H9 (cell line): Measurements from ENCODE around the gene TRABD. TPM values are rescaled to one million over a fixed set of nuclear protein-coding genes. Genes with fewer than 3 reads are reported as not detected.

Experiments
- DNase-seq: peaks from one replicate; pipeline ENCODE4 v3.0.0-alpha.2; 2017
- H2AFZ ChIP-seq: one replicate; pipeline ENCODE4 v1.6.1; 2013; ENCODE audit warnings: mild to moderate bottlenecking, low read length, control low read depth, moderate library complexity
- H2AK5ac ChIP-seq: 2 replicates; pipeline ENCODE4 v1.6.1; 2013; ENCODE audit warnings: low read length, control low read depth, mixed read lengths; ENCODE audit not compliant: insufficient read length
- H2BK120ac ChIP-seq: one replicate; pipeline ENCODE4 v1.6.1; 2013; ENCODE audit warnings: low read depth, mild to moderate bottlenecking, low read length, control low read depth, inconsistent platforms; ENCODE audit not compliant: poor library complexity, severe bottlenecking
- H2BK12ac ChIP-seq: 2 replicates; pipeline ENCODE4 v1.6.1; 2013; ENCODE audit warnings: low read length, control low read depth, mixed read lengths, low read depth; ENCODE audit not compliant: insufficient read length
- H2BK15ac ChIP-seq: 2 replicates; pipeline ENCODE4 v1.6.1; 2013; ENCODE audit warnings: low read depth, low read length, control low read depth
- H2BK20ac ChIP-seq: one replicate; pipeline ENCODE4 v1.6.1; 2013; ENCODE audit warnings: low read depth, mild to moderate bottlenecking, low read length, control low read depth, inconsistent platforms; ENCODE audit not compliant: poor library complexity, severe bottlenecking
- H2BK5ac ChIP-seq: 2 replicates; pipeline ENCODE4 v1.6.1; 2013; ENCODE audit warnings: low read length, control low read depth, mixed read lengths; ENCODE audit not compliant: insufficient read length
- H3K14ac ChIP-seq: 2 replicates; pipeline ENCODE4 v1.6.1; 2013; ENCODE audit warnings: low read length, control low read depth; ENCODE audit not compliant: insufficient read depth
- H3K18ac ChIP-seq: 2 replicates; pipeline ENCODE4 v1.6.1; 2013; ENCODE audit warnings: low read depth, mild to moderate bottlenecking, mixed read lengths, low read length, control low read depth; ENCODE audit not compliant: insufficient read length
- H3K23ac ChIP-seq: 2 replicates; pipeline ENCODE4 v1.6.1; 2013; ENCODE audit warnings: low read length, control low read depth, mixed read lengths, low read depth; ENCODE audit not compliant: insufficient read length
- H3K23me2 ChIP-seq: 2 replicates; pipeline ENCODE4 v1.6.1; 2013; ENCODE audit warnings: low read depth, mild to moderate bottlenecking, mixed read lengths, low read length, control low read depth; ENCODE audit not compliant: insufficient read length, poor library complexity, severe bottlenecking
- H3K27ac ChIP-seq: 2 replicates; pipeline ENCODE4 v1.5.1; 2013; ENCODE audit warnings: low read length, control low read depth, mixed read lengths, low read depth; ENCODE audit not compliant: insufficient read length
- H3K27me3 ChIP-seq: 2 replicates; pipeline ENCODE4 v1.6.1; 2013; ENCODE audit warnings: low read length, control low read depth, inconsistent platforms; ENCODE audit not compliant: insufficient read depth
- H3K4ac ChIP-seq: 2 replicates; pipeline ENCODE4 v1.6.1; 2013; ENCODE audit warnings: low read depth, mild to moderate bottlenecking, control low read depth, inconsistent platforms, low read length, moderate library complexity
- H3K4me1 ChIP-seq: 2 replicates; pipeline ENCODE4 v1.6.1; 2013; ENCODE audit warnings: low read length, control low read depth, inconsistent platforms; ENCODE audit not compliant: insufficient read depth
- H3K4me2 ChIP-seq: 2 replicates; pipeline ENCODE4 v1.6.1; 2013; ENCODE audit warnings: low read length, control low read depth, mixed read lengths; ENCODE audit not compliant: insufficient read length, insufficient read depth
- H3K56ac ChIP-seq: 2 replicates; pipeline ENCODE4 v1.6.1; 2013; ENCODE audit warnings: low read depth, mild to moderate bottlenecking, mixed read lengths, low read length, control low read depth; ENCODE audit not compliant: insufficient read length
- H3K79me1 ChIP-seq: 2 replicates; pipeline ENCODE4 v1.6.1; 2013; ENCODE audit warnings: low read depth, mild to moderate bottlenecking, moderate library complexity, low read length, control low read depth, inconsistent platforms; ENCODE audit not compliant: insufficient read depth, poor library complexity, severe bottlenecking
- H3K79me2 ChIP-seq: 2 replicates; pipeline ENCODE4 v1.6.1; 2013; ENCODE audit warnings: low read length, control low read depth, inconsistent platforms; ENCODE audit not compliant: insufficient read depth
- H3K9ac ChIP-seq: 2 replicates; pipeline ENCODE4 v1.6.1; 2013; ENCODE audit warnings: low read length, control low read depth, mixed read lengths; ENCODE audit not compliant: insufficient read length; ENCODE audit errors: extremely low read depth
- H3K9me3 ChIP-seq: one replicate; pipeline ENCODE4 v1.6.1; 2013; ENCODE audit warnings: low read depth, low read length, inconsistent platforms; ENCODE audit not compliant: control insufficient read depth
- H3T11ph ChIP-seq: one replicate; pipeline ENCODE4 v1.6.1; 2013; ENCODE audit warnings: mild to moderate bottlenecking, low read length, control low read depth, inconsistent platforms
- H4K20me1 ChIP-seq: one replicate; pipeline ENCODE4 v1.6.1; 2013; ENCODE audit not compliant: control insufficient read depth, insufficient read length, insufficient read depth
- H4K5ac ChIP-seq: 2 replicates; pipeline ENCODE4 v1.6.1; 2013; ENCODE audit warnings: low read depth, mild to moderate bottlenecking, mixed read lengths, low read length, control low read depth; ENCODE audit not compliant: insufficient read length
- H4K8ac ChIP-seq: replicated peaks from 2 replicates; pipeline ENCODE4 v1.6.1; 2013; ENCODE audit warnings: low read length, control low read depth, mixed read lengths, low read depth; ENCODE audit not compliant: insufficient read length
- H4K91ac ChIP-seq: 2 replicates; pipeline ENCODE4 v1.6.1; 2013; ENCODE audit warnings: low read depth, mild to moderate bottlenecking, moderate library complexity, mixed read lengths, low read length, control low read depth; ENCODE audit not compliant: insufficient read length
- H3K27ac Mint-ChIP-seq, 3 experiments: 2 replicates in 2 of 3; 3 replicates in 1 of 3; pipeline ENCODE4 v1.8.0; 2020 to 2021; ENCODE audit warnings: mixed read lengths in 3 of 3, mild to moderate bottlenecking in 1 of 3, moderate library complexity in 1 of 3
- H3K27me3 Mint-ChIP-seq: 2 replicates; pipeline ENCODE4 v1.8.0; 2021; ENCODE audit warnings: low read depth, mild to moderate bottlenecking, moderate library complexity, mixed read lengths
- H3K36me3 Mint-ChIP-seq, 3 experiments: 2 replicates in 2 of 3; 3 replicates in 1 of 3; pipeline ENCODE4 v1.8.0; 2020 to 2021; ENCODE audit warnings: low read depth in 3 of 3, mixed read lengths in 3 of 3; ENCODE audit not compliant: insufficient read depth in 1 of 3
- H3K4me1 Mint-ChIP-seq, 2 experiments: 2 replicates each; pipeline ENCODE4 v1.8.0; 2020; ENCODE audit warnings: mixed read lengths in 2 of 2
- H3K4me3 Mint-ChIP-seq, 2 experiments: 2 replicates in 1 of 2; 3 replicates in 1 of 2; pipeline ENCODE4 v1.8.0; 2020 to 2021; ENCODE audit warnings: mild to moderate bottlenecking in 2 of 2, mixed read lengths in 2 of 2, moderate library complexity in 1 of 2
- H3K9me3 Mint-ChIP-seq, 2 experiments: 2 replicates in 1 of 2; 3 replicates in 1 of 2; pipeline ENCODE4 v1.8.0; 2020; ENCODE audit warnings: mild to moderate bottlenecking in 2 of 2, mixed read lengths in 2 of 2, moderate library complexity in 1 of 2
- CTCF ChIP-seq: fragments of 200-600 bp; sonication (generic); conservative IDR thresholded peaks from 3 replicates; pipeline ENCODE4 v1.8.0; 2021; ENCODE audit warnings: antibody characterized with exemption, mild to moderate bottlenecking
- WGBS: extraction: QIAGEN DNeasy Blood & Tissue Kit; methylation state at CpG from one replicate; pipeline ENCODE4 v1.1.7; 2013; ENCODE audit warnings: missing lambda C conversion rate, low lambda C conversion rate, mixed read lengths; ENCODE audit not compliant: insufficient read length; ENCODE audit errors: extremely low coverage; 5-methylcytosine and 5-hydroxymethylcytosine counted together
- total RNA-seq: library from RNA; stranded (reverse); gene quantifications from 2 replicates; pipeline ENCODE4 v1.2.1, GENCODE V29; 2021

The TRABD gene
- total RNA-seq, 1 experiment from 2014 or later = 47.8 TPM

GRCh38 chr22:50238755-50239154, 53.0 kb downstream of the TRABD start:
- Histone ChIP-seq H3K79me1 (no peaks in the 10 kb centered on the region), H3K23me2 (peaks cover 2% of the 10 kb centered on the region), H4K91ac (no peak overlapping the region), H3K9me3 (no peaks in the 10 kb centered on the region), H3K4ac (no peak overlapping the region), H3K14ac (no peak overlapping the region), H3K23ac (no peak overlapping the region), H4K20me1 (peaks cover 6% of the 10 kb centered on the region), H4K8ac (no peak overlapping the region), H2AK5ac (no peak overlapping the region), H2BK20ac (no peak overlapping the region), H3K18ac (no peak overlapping the region), H3K9ac (no peak overlapping the region), H3K27ac (no peak overlapping the region), H2AFZ (no peak overlapping the region), H3T11ph (no peak overlapping the region), H3K27me3 (no peaks in the 10 kb centered on the region), H3K4me1 (no peaks in the 10 kb centered on the region; the same call in 1 of the 2 replicates), H3K4me2 (no peak overlapping the region), H2BK5ac (no peak overlapping the region), H3K56ac (no peak overlapping the region), H2BK12ac (no peak overlapping the region), H4K5ac (no peak overlapping the region), H2BK120ac (no peak overlapping the region), H3K79me2 (peaks cover under 1% of the 10 kb centered on the region; the same call in 1 of the 2 replicates), H2BK15ac (no peak overlapping the region)
- H3K27ac Mint-ChIP-seq = no peak overlapping the region
- no peak for TF ChIP-seq CTCF
- H3K4me1 Mint-ChIP-seq = peaks cover 21 to 24% of the 10 kb centered on the region in 2 experiments
- H3K36me3 Mint-ChIP-seq = peaks cover 12 to 25% (median 25%) of the 10 kb centered on the region in 3 experiments
- no CpG with 5 or more reads among the region's 9 CpGs for WGBS
- peaks cover 6 to 10% of the 10 kb centered on the region in 2 experiments; a peak in 4 of 5 replicates for H3K9me3 Mint-ChIP-seq
- no peak for DNase-seq
- no peak overlapping the region for H3K4me3 Mint-ChIP-seq
- H3K27me3 Mint-ChIP-seq = no peaks in the 10 kb centered on the region
